ENCODE data around the gene EPC1.
"Not testable (repeated sequence)": the region's sequence is repeated elsewhere in the genome, so short reads cannot be mapped to it uniquely, and the experiment has no call there.

Gene EPC1, protein sequence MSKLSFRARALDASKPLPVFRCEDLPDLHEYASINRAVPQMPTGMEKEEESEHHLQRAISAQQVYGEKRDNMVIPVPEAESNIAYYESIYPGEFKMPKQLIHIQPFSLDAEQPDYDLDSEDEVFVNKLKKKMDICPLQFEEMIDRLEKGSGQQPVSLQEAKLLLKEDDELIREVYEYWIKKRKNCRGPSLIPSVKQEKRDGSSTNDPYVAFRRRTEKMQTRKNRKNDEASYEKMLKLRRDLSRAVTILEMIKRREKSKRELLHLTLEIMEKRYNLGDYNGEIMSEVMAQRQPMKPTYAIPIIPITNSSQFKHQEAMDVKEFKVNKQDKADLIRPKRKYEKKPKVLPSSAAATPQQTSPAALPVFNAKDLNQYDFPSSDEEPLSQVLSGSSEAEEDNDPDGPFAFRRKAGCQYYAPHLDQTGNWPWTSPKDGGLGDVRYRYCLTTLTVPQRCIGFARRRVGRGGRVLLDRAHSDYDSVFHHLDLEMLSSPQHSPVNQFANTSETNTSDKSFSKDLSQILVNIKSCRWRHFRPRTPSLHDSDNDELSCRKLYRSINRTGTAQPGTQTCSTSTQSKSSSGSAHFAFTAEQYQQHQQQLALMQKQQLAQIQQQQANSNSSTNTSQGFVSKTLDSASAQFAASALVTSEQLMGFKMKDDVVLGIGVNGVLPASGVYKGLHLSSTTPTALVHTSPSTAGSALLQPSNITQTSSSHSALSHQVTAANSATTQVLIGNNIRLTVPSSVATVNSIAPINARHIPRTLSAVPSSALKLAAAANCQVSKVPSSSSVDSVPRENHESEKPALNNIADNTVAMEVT

DNA sequence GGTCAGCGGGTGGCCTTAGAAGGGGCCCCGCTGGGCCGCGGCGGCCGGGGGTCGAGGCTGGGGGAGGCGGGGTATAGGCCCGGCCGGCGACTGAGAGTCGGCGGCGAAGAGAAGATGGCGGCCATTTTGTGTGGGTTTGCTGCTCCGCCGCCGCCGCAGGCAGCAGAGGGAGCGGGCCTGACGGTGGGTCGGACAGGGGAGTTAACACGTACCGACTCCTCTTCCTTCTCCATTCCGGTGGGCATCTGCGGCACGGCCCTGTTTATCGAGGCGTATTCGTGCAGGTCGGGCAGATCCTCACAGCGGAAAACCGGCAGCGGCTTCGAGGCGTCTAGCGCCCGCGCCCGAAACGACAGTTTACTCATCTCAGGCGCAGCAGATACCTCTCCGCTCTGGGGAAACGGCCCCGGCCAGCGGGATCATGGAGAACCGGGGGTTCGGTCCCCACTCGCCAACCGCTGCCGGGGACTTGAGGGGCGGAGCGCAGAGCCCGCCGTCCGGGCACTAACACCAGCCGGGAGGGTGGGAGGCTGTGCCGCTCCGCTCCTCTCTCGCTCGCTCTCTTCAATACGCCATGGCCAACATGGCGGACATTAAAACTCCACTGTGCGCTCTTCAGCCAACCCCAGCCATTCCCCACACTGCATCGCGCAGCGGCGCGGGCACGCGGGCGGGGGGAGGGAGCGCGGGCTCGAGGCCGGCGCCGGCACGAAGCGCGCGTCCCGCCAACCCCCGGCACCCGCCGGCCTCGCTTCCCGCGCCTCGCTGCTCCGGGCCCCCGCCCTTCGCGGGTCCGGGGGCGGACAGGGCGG, at the start of gene EPC1:
TSS of gene EPC1 (minus strand) at position 608 of the 812 bp plus-strand sequence. CDS start at position 365, 243 bp downstream.
- peak; percentile 78 for DNase-seq

DNA sequence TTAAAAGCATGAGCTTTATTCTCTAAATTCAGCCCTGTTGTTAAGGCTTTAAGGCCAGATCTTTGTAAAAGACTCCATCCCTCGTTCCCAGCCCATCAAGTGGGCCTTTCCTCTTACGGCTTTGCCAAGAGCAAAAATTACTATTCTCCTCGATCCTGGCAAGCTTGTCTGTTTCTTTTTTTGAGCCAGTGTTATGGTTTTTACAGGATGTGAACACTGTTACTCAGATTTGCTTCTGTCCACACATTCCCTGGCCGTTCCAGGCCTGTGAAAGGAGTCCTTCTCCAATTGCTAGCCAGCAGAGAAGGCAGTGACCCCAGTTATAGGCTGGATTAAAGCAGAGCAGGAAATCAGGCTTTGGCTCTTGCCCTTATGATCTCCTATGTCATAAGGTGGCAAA, 47.0 kb upstream of the EPC1 start:
- DNase-seq, result no peak

DNA sequence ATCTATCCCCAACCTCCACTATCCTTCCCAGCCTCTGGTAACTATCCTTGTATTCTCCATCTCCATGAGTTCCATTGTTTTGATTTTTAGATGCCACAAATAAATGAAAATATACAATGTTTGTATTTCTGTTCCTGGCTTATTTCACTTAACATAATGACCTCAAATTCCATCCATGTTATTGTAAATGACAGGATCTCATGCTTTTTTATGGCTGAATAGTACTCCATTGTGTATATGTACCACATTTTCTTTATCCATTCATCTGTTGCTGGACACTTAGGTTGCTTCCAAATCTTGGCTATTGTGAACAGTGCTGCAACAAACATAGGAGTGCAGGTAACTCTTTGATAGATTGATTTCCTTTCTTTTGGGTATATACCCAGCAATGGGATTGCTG, 45.3 kb upstream of the EPC1 start:
- DNase-seq, result not testable (repeated sequence)

DNA sequence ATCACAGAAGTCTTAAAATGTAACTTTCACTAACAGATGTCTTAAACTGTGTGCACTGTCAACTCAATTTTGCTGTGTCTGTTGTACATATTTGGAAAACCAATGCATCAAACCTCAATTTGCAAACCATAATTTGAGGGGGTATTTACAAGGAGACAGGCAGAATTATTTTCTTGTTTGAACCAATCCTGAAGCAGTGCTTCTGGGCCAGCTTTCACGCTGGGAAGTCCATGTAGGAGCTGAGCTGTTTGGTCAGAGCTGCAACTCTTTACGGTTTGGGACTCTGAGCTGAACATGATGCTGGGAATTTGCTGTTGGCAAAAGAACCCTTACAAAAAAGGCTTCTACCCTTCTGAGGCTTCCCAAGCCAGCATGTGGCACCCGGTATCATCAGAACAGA, 43.2 kb upstream of the EPC1 start:
- DNase-seq, result no peak

DNA sequence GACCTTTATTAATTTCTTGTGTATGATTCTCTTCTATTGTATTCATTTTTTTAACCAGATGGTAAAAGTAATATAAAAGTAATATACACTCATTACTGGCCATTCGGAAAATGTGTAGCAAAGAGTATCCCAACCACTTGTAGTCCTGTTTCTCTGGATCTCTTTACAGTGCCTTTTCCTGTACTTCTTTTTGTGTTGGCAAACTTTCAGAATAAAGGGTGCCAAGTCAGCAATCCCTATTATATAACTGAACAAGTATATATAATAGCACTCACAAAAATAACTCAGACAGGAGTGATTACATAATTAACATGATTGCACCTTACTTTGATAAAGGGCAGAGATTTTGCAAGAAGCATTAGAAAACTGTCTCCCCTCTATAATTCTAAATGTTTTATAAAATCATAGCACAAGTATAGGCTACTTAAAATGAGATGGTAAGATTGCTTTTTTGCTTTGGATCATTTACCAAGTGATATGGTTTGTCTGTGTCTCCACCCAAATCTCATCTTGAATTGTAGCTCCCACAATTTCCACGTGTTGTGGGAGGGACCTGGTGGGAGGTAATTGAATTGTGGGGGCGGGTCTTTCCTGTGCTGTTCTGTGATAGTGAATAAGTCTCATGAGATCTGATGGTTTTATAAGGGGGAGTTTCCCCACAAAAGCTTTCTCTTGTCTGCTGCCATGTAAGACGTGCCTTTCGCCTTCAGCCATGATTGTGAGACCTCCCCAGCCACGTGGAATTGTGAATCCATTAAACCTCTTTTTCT, 41.5 kb upstream of the EPC1 start:
- no peak for DNase-seq

DNA sequence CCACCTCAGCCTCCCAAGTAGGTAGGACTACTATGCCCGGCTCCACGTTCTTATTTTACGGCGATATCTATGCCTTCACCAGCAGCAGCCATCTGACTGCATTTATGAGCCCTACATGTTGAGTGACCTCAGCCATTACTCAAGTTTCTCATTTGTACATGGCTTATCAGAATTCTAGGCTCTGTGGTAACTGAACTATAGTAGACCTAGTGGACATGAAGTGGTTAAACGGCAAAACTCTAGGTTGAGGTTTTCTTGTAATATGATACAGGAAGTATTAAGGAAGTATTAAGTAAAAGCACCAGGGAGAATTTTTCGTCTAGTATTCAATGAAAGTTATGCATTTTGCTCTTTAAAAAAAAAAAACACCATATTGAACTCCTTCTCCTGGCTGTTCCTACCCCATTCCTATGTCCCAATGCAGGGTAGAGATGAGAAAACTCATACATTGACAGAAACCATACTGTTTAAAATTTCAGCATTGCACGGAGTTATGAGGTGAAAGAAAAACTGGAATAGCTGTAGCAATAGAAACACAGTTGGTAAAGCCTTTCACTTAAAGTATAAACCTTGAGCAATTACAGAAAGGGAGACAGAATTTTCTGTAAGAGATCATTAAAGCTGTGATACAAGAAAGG, 39.8 kb upstream of the EPC1 start:
- no peak for DNase-seq

DNA sequence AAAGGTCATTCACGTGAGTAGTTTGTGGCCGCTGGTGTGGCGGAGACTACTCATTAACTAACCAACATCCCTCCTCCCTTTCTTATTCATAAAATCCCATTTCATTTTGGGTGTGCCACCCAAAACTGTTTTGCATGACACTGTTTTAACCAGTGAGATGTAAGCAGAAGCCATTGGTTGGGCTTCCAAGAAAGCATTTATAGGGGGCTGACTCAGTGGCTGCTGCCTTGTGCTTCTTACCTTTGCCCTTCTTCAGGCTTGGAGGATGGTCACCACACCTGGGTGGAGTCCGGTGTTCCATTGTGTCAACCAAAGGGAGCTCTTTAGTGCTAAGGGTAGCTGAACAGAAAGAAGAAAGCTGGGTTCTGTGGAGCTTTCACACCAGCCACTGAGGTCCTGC, 37.2 kb upstream of the EPC1 start:
- no peak for DNase-seq

DNA sequence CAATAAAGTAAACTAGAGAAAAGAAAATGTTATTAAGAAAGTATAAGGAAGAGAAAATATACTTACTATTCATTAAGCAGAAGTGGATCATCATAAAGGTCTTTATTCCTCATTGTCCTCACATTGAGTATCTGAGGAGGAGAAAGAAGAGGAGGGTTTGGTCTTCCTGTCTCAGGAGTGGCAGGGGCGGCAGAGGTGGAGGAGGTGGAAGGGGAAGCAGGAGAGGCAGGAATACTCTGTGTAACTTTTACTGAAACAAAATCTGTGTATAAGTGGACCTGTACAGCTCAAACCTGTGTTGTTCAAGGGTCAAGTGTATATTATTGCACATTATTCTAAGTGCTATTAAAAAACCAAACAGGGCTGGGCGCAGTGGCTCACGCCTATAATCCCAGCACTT, 34.2 kb upstream of the EPC1 start:
- DNase-seq, result no peak

DNA sequence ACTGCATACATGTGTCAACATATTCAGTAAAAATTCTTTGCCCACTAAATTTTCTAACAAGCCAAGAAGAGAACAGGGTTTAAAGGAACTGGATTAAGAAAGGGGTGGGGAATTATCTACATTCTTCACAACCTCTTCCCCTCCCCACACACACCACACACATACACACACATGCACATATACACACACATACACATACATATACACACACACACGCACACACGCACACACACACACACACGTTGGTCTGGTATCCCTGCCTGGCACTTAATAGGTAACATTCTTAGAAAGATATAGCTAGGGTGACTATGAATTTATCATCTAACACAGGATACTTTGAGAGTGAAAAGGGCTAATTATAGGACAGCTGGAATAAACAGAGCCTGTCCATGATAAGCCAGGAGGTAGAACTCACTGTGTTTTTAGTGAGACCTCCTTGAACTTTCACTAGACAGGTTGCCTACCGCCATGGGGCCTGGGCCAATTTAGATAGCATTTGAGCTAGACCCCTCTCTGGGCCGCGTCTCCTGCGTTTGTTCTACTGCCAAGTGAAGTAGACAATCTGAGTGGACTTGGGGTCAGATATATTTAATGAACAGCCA, 33.1 kb upstream of the EPC1 start:
- no peak for DNase-seq

DNA sequence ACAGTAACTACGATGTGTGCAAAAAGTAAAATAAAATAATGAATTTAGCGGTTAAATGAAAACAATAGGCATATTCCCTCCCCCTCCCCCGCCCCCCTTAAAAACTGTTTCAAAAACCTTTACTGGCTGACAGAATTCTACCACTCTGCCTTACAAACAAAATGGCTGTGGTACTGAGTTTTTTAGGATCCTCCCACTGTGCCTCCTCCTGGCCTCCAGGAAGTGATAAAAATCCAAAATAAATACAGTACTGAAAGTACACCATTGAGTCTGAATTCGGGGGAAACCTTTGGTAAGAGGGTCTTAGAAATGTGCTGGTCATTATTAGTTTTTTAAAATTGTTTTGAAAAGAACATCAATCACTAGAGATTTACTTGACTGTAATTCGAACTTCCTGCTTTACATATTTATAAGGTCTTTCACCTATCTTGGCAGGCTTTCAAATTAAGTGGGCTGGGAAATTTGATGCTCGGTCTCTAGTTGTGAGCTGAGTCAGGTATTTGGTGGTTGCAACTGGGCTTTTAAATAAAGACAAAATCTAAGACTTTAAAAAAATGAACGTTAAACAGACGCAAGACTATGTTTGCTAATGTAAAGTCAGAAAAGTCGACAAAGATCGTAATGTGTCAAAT, 32.5 kb upstream of the EPC1 start:
- peak; percentile 63 for DNase-seq

DNA sequence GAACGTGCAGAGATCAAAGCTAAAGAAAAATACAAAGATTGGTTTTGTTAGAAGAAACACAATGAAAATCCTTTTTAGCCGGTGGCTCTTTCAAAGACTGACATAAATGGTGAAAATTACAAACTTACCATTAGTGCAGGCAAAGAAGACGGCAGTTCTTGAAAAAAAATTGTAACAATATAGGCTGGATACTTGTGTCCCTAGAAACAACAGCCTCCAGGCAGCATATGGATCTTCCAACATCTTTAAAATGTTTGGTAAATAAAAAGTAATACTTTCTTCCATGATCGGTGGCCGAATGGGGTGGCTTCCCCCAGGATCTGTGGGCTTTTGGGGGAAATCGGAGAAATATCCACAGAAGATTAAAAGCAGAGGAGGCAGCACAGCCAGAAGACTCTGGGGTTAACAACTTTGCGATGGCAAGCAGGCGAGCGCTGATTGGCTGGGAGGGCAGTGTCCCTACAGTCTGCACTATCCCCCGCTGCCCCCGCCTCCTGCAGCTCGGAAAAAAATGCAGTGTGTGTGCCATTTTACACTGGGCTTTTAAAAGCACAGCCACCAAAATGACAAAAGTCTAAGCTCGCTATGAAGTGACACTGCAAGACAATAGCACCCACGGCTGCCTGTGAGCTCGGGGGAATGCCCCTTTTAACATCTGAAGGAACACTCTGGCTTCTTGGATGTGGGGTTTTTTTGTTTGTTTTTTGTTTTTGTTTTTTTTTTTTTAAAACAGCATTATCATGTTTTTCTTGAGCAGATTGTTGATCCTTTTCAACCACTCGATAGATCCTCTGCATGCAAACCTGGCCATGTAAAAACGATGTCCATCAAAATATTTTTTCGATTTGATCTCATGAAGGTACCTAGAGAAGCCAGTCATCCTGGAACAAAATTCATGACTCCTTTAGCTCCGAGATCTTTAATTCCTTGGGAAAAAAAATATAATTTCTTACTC, 31.7 kb upstream of the EPC1 start:
- peak; percentile 91 for DNase-seq

DNA sequence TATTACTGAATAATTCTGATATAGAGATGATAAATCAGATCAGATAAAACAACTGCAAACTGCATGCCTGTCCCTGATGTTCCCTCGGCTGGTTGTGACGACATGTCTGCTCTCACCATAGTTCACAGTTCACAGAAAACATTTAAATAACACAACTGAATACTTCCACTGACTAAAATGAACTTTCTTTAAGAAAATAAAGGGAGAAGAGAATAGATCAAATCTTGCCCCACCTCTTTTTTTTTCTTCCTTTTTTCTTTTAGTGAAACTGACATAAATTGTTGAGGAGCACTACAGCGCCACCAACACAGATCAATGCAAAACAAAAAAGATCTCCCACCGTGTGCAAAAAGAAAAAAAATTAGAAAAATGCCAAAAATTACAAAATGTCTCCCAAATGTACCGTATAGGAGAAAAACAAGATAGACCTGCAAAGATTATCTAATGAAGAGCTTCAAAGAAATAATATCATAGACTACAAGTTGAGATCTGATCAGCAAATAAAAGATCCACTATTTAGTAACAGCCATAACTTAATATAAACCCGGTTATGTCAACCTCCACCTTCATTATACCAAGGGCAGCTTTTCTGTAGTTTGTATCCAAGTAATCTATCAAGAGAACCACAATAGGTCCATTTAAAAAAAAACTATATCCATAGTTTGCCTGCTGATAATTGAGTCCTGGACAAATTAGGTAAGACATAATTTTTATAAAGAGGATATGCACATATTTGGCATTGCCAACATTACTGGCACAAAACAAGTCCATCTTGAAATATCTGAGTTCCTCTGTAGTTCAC, 30.7 kb upstream of the EPC1 start:
- peak; percentile 46 for DNase-seq

DNA sequence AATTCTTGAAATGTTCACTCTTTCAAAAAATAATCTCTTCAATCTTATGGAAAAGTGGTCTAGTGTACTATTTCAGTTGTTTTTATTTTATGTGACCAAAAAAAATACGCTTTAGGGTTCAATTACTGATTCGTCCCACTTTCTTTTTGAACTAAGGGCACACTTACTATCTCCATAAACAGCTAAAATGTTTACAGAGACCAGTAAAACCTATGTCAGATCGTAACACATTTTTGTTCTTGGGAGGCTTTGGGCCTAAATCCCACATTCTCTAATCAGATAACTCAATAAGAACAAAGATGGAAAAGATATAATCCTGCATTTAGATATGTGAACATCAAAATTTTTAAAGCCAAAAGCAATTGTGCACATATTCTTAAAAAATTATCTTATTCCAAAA, 29.8 kb upstream of the EPC1 start:
- no peak for DNase-seq

DNA sequence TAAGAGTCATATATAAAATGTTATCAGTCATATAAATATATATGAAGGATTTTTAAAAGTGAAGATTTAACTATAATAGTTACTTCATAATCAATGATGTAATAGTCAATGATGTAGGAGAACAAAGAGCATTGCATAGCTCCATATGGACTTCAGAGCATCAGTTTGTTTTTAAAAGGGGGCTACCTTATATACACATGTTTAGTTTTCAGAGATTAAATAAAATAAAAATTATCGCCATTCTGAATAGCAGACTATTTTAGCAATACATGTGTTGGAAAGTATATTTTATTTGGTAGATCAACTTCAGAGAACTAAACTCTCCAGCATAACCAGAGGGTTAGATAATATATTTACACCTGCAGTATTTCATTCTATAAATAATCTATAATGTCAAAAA, 29.1 kb upstream of the EPC1 start:
- DNase-seq, result no peak

DNA sequence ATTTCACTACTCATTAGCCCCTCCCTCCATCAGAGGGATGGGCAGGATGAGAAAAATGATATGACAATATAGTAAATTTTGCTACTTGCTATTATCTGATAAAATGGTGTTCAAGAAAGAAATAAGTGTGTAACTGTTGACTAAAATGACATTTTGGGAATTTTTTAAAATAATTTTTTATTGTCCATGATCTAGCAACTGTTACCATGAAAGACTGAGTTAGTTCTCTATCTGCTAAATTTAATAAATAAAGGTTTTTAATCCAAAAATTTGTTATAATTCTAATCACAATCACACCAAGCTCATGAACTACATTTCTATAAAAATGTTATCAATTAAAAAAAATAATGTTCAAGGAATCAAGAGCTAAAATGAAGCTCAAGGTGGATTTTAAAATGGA, 28.7 kb upstream of the EPC1 start:
- DNase-seq, result no peak

DNA sequence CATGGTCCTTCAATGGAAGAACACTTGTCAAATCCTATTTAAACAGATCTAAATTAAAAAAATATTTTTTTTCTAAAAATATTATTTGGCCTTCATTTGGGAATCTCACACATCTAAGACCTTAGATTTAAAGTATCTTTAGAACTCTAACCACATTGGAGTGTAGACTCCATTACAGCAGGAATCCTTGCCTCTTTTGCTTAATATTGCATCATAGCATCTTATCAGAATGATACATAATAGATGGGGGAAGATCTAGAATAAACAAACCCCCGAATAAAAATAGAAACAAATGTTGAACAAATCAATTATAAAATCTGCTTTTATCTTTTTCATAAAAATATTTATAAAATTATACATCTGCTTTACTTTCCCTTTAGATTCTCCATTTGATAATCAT, 27.6 kb upstream of the EPC1 start:
- DNase-seq, result no peak

DNA sequence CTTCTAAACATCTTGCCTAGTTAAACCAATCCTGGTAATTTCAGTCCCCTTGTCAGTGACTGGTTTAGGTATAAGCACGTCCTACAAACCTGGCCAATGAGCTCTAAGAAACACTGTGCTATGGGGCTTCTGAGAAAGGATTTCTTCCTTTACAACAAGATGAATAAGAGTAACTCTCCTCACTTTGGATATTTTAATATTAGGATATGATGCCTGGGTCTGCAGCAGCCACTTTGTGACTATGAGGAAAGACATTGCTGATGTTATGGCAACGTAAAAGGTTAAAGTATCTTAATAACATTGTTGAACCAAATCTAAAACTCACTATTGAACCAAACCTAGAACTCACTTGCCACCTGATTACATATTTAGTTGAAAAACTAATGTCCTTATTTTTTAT, 26.5 kb upstream of the EPC1 start:
- no peak for DNase-seq

DNA sequence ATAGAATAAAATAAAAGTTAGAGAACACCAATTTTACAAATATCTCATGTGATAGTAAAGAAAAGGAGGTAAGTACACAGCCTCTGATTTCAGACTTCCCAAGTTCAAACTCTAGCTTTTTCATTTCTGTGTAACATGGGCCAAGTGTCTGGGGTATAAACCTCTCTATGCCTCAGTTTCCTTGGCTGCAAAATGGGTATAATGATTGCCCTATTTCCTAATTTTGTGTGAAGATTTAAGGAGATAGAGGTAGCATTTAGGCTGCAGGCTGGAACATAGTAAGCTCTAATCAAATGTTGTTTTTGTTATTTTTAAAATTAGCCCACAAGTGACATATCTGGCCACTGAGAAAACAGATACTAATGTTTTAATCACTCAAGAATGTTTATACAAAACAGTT, 26.1 kb upstream of the EPC1 start:
- DNase-seq, result no peak

Measured in RPMI8226 (cell line).